ENCODE measurements around the gene ALDH7A1.

ALDH7A1 gene

GRCh38 chr5:126486332-126486731, 108.7 kb downstream of the ALDH7A1 start:
- no peak for TF ChIP-seq CTCF (IDR thresholded peaks at IDR 0.05; ENCODE audit: extremely low read depth, insufficient read depth, missing control alignments)
- DNase-seq (ENCODE audit: low spot score) = no peak
- in situ Hi-C loops (cut with MboI; ENCODE audit: low pct_unique_long_range_greater_than_20kb, low sequenced_read_pairs, unreplicated experiment) = no loop called here

- in situ Hi-C loops (cut with MboI; ENCODE audit: low pct_unique_long_range_greater_than_20kb, low sequenced_read_pairs, unreplicated experiment) = no loop called here
- DNase-seq (ENCODE audit: low spot score) = no peak
- TF ChIP-seq CTCF (IDR thresholded peaks at IDR 0.05; ENCODE audit: extremely low read depth, insufficient read depth, missing control alignments) = no peak
These were observed 110.8 kb downstream of the ALDH7A1 start for GRCh38 chr5:126484253-126484652.

GRCh38 chr5:126483156-126483555, 111.9 kb downstream of the ALDH7A1 start:
- in situ Hi-C loops (cut with MboI; ENCODE audit: low pct_unique_long_range_greater_than_20kb, low sequenced_read_pairs, unreplicated experiment) = no loop called here
- no peak for DNase-seq (ENCODE audit: low spot score)
- no peak for TF ChIP-seq CTCF (IDR thresholded peaks at IDR 0.05; ENCODE audit: extremely low read depth, insufficient read depth, missing control alignments)

GRCh38 chr5:126482591-126482990, 112.4 kb downstream of the ALDH7A1 start:
- no peak for DNase-seq (ENCODE audit: low spot score)
- no peak for TF ChIP-seq CTCF (IDR thresholded peaks at IDR 0.05; ENCODE audit: extremely low read depth, insufficient read depth, missing control alignments)
- in situ Hi-C loops (cut with MboI; ENCODE audit: low pct_unique_long_range_greater_than_20kb, low sequenced_read_pairs, unreplicated experiment) = no loop called here

- TF ChIP-seq CTCF (IDR thresholded peaks at IDR 0.05; ENCODE audit: extremely low read depth, insufficient read depth, missing control alignments) = no peak
- no peak for DNase-seq (ENCODE audit: low spot score)
- in situ Hi-C loops (cut with MboI; ENCODE audit: low pct_unique_long_range_greater_than_20kb, low sequenced_read_pairs, unreplicated experiment) = no loop called here
These were observed 113.8 kb downstream of the ALDH7A1 start for GRCh38 chr5:126481243-126481642.
